ENCODE data around the gene SUFU. TPM values are rescaled to one million over a fixed set of nuclear protein-coding genes. Genes with fewer than 3 reads are reported as not detected.

The SUFU gene
- total RNA-seq, 2 experiments from 2014 or later, result 5.7 to 6.0 TPM

DNA sequence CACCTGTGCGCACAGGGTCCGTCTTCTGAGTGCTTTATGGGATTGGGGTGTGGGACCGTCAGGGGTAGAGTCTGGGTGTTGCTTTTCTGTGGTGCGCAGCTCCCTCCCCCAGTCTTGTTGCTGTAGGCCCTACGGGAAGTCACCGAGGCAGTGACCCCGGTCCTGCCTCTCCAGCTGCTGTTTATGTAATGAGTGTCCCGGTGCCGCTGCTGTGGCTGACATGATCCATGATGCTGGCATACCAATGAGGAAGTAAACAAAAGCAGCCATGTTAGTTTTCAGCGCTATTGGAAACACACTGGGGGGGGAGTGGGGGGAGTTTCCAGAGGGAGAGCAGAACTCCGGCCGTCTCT is 141.6 kb downstream of the SUFU start:
- Mint-ChIP-seq H3K9me3 (no peaks in the 10 kb centered on the region), H3K27ac (peak overlapping the region; percentile 96), H3K27me3 (no peaks in the 10 kb centered on the region), H3K36me3 (peaks cover 21% of the 10 kb centered on the region), H3K4me3 (peak overlapping the region; percentile 92), H3K4me1 (peaks cover 45% of the 10 kb centered on the region)
- DNase-seq, result peak; percentile 44

DNA sequence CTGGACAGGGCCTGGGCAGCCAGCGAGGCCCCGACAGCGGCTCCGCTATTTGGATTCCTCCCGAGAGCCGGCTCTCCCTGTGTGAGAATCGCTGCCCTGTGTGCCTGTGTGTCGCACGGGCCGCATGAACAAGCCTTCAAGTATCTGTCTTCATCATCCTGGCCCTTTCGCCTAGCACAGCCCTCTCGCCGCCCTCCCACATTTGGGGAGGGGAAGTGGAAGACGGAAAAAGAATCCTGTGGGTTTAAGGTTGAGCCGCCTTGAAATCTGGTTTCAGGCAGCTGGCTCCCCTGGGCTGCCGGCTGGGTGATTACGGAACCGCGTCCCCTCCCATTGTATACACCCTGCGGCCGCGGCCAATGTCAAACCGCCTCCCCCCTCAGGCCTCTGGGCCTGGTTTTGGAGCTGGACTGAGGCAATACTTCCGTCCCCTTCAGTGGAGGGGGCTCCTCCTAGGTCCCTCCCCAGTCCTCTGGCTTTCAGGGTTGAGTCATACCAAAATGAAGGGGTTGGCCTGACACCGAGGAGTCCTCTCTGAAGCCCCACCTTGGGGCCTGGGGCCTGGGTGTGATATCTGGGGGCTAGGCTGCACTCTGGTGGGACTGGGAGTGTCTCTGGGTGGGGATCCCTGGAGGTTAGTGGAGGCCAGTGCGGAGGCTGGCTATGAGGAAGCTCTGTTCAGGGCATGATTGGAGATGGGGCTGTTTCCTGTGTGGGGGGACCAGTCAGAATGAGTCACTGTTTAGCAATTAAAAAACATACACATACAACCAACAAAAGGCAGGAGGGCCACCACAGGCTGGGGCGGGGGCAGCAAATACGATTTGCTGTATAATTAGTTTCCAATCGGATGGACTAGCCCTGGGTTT is 142.2 kb downstream of the SUFU start:
- Mint-ChIP-seq H3K4me3 (peak overlapping the region; percentile 92), H3K36me3 (peaks cover 21% of the 10 kb centered on the region), H3K9me3 (no peaks in the 10 kb centered on the region), H3K27me3 (no peaks in the 10 kb centered on the region), H3K27ac (peak overlapping the region; percentile 96), H3K4me1 (peaks cover 51% of the 10 kb centered on the region)
- peak; percentile 87 for DNase-seq

DNA sequence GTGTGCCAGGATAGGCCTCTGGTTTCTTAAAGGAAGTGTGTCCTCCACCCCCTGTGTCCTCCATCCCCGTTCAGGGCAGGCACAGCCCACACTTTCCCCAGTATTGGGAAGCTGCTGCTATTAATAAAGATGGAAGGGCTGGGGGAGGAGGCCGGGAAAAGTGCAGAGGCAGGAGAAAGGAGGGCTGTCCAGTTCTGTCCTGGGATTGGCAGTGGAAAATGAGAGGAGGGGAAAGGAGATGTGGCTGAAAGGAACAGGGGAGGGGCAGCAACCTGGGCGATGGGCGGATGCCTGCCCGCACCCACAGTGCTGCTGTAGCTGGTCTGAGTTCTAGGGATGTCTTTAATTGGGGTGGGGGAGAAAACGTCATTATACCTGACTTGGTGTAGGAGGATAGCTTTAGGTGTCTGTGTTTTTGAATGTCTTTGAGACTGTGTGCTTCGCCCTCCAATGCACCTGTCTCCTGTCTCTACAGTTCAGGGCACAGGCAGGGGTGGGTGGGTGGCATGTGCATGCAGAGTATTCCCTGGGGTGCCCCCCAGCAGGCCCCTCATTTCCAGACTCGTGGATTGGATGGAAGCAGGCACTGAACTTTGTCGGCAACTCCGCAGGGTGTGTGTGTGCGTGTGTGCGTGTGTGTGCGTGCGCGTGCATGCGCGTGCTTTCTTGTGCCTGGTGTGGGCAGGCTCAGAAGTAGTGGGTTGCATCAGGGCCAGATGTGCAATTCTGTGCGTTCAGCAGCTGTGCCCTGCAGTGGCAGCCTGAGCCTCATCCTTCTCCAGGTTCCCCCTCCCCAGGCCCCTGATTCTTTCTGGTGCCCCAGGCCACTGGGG is 143.1 kb downstream of the SUFU start:
- Mint-ChIP-seq H3K36me3 (peaks cover 21% of the 10 kb centered on the region), H3K9me3 (no peaks in the 10 kb centered on the region), H3K4me3 (peak overlapping the region; percentile 92), H3K27ac (peak overlapping the region; percentile 96), H3K27me3 (no peaks in the 10 kb centered on the region), H3K4me1 (peaks cover 54% of the 10 kb centered on the region)
- DNase-seq, result peak; percentile 61

DNA sequence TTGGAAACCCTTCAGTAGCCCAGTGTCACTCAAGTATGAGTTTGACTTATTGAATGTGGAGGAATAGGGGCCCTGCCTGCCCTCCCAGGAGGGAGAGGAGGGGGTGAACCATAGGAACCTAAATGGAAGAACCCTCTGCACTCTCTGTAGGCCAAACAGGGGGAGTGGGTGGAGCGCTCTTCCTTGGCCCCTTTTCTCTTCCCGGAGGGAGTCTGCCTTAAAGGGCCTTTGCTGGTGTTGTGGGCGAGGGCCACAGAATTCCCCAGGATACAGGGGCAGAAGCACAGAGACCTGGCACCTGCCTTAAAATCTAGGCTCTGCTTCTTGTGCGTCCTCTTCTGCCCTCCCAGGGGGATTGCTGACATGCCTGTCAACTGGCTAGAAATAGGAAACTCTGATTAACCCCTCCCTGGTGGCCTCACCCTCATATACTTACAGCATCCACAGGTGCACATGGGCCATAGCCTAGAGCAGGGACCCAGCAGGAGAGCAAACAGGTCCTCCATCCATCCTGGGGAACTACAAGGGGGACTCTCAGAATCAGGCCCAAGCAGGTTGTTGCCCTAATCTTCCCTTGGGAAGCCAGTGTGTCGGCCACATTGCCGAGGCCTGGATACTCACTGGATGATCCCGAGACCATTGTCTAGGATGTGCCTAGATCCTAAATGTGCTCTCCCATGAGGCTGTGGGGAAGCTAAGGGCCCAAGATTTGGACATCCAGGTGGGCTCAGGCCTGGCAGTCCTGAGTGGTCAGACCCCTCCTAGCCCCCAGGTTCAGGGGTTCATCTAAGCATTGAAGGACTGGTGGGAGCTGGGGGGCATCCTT is 143.9 kb downstream of the SUFU start:
- Mint-ChIP-seq H3K4me3 (peak overlapping the region; percentile 92), H3K27me3 (no peaks in the 10 kb centered on the region), H3K36me3 (peaks cover 24% of the 10 kb centered on the region), H3K4me1 (peaks cover 62% of the 10 kb centered on the region), H3K9me3 (no peaks in the 10 kb centered on the region), H3K27ac (peak overlapping the region; percentile 96)
- DNase-seq, result peak; percentile 22

DNA sequence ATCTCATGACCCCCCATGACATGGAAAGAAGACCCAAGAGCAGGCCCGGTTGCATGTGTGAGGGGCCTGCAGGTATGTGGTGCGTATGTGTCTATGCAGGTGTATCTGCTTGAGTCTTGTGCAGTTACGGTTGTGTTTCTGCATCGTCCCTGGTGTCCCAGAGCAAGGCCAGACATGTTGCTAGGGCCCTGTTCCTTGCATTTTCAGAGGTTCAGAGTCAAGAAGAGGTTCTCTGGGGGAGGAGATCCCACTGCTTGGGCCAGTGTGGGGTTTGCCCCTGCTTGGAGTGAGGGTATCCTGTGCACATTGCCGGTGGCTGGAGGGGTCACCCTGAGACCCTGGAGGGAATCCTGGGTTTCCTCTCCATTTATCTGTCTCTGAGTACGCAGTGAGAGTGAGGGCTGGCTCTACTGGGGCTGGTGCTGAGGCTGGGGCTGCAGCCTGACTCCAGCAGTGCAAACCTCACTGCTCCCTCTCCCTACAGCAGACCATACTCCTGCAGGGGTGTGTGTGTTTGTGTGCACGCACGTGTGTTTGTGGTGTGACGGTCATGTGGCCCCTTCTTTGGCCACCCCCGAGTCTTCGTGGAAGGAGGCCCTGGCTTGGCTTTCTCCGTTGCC is 144.6 kb downstream of the SUFU start:
- peaks cover 69% of the 10 kb centered on the region for H3K4me1 Mint-ChIP-seq
- no peaks in the 10 kb centered on the region for H3K9me3 Mint-ChIP-seq

DNA sequence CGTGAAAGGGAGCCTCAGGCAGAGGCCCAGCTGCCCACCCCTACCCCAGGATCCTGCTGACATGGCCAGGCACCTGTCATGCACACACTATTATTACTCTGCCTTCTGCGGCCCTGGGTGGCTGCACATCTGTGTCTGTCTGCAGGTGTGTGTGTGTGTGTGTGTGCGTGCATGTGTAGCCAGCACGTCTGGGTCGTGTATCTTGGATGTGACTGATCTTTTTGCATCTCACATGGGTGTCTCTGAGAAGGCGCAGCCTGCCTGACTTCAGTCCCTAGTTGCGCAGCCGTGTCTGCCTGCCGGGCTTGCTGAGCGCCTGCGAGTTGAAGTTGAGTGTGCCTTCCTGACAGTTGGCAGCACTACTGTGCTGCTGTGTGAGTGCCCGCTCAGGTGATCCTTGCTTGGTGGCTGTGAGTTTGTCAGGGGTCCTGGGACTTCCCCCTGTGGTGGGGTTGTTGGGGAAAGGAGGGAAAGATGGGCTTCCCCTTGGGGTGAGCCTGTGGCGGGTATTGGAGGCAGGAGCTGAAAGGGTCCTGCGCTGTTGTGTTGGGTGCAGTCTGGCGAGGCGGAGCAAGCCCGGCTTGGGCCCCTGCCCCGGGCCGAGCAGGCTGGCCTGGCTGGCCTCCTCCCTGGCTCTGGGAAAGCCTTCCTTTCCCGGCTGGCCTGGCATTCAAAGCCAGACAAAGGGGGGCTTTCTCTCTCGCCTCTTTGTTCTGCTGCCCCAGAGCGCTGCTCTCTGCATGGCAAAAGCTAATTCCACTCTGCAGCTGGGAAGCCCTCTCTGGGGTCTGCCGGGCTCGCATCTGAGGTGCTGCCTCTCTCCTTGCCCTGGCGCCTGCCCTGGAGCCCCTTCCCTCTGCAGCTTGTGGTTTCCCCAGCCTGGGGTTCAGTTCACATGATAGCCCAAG is 145.4 kb downstream of the SUFU start:
- H3K4me3 Mint-ChIP-seq, result peak overlapping the region; percentile 92
- no peaks in the 10 kb centered on the region for H3K9me3 Mint-ChIP-seq
- no peaks in the 10 kb centered on the region for H3K27me3 Mint-ChIP-seq
- H3K4me1 Mint-ChIP-seq, result peaks cover 75% of the 10 kb centered on the region
- peaks cover 37% of the 10 kb centered on the region for H3K36me3 Mint-ChIP-seq
- peak overlapping the region; percentile 69 for H3K27ac Mint-ChIP-seq
- peak; percentile 56 for DNase-seq

More for the DNA sequence above, 144.6 kb downstream of the SUFU start:
- Mint-ChIP-seq H3K27me3 (no peaks in the 10 kb centered on the region), H3K36me3 (peaks cover 31% of the 10 kb centered on the region), H3K4me3 (peak overlapping the region; percentile 92), H3K27ac (peak overlapping the region; percentile 96)
- no peak for DNase-seq

DNA sequence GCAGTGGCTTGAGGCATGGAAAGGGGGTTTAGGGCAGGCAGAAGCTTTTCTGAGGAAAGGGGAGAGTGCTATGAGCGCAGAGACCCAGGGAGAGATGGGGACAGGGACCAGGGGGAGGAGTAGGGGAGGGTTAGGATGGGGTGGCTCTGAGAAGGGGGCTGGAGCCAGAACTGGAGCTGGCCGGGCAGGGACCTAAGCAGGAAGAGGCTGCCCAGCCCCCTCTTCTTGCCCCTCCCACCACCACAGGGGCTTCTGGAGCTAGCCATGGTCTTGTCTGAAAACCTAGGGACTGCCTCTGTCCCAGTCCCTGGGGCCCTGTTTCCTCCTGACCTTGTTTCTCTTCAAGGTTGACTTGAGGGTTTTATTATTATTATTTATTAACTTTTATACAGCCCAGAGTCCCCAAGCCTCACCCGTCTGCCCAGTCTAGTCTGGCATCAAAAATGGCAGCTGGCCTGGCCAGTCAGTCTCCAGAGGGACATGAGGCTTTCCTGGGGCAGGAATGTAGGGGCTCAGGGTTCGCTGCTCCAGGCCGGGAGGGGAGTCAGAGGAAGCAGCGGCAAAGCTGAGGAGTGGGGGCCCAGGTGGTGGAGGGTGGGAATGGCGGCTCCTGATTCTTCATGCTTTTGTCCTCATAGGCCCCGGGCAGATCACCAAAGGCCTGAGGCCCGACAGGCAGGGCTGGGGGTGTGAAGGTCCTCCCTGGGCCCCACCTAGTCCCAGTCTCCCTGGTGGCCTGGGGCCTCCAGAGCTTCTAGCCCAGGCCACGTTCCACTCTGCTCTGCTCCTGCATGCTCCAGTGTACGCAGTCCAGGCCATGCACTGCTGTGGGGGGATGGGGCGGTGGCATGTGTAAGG is 146.3 kb downstream of the SUFU start:
- H3K9me3 Mint-ChIP-seq, result no peaks in the 10 kb centered on the region
- H3K4me3 Mint-ChIP-seq, result peak overlapping the region; percentile 16
- H3K36me3 Mint-ChIP-seq, result peaks cover 37% of the 10 kb centered on the region
- DNase-seq, result no peak
- peak overlapping the region; percentile 91 for H3K27ac Mint-ChIP-seq
- H3K27me3 Mint-ChIP-seq, result no peaks in the 10 kb centered on the region
- peaks cover 78% of the 10 kb centered on the region for H3K4me1 Mint-ChIP-seq

DNA sequence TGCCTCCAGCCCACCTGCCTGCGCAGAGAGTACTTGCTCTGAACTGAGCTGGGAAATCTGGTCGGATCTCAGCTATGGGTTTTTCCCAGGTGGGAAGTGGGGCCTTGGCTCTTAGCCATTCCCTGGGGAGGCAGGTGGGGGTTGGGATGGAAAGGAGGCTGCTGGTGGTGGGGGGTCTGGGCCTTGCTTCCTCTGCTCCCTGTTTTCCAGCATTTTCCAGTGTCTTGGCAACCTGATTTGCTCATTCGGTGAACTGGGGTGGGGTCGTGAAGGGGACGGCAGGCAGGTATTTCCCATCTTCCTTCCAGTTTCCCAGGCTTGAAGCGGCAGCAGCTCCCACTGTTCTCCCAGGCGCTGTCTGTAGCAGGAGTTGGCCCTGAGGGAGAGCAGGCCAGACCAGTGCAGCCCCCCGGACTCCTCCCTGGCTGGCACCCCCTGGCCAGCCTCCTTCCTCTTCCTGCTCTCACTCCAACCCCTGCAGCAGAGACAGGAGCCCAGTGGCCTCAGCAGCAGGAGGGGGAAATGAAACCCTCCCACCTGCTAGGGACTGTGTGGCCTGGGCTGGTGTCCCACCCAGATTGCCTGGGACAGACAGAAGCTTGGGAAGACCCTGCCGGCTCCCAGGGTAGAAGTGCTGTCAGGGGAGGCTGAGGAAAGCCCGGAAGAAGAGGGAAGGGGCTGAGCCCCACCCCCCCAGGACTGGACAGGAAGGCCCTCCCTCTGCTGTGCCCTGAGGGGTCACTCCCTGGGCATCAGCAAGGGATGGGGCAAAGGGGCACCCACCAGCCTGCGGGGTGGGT is 147.1 kb downstream of the SUFU start:
- Mint-ChIP-seq H3K9me3 (no peaks in the 10 kb centered on the region), H3K27ac (peak overlapping the region; percentile 91), H3K4me3 (peak overlapping the region; percentile 37), H3K27me3 (no peaks in the 10 kb centered on the region), H3K4me1 (peaks cover 80% of the 10 kb centered on the region), H3K36me3 (peaks cover 37% of the 10 kb centered on the region)
- DNase-seq, result no peak

DNA sequence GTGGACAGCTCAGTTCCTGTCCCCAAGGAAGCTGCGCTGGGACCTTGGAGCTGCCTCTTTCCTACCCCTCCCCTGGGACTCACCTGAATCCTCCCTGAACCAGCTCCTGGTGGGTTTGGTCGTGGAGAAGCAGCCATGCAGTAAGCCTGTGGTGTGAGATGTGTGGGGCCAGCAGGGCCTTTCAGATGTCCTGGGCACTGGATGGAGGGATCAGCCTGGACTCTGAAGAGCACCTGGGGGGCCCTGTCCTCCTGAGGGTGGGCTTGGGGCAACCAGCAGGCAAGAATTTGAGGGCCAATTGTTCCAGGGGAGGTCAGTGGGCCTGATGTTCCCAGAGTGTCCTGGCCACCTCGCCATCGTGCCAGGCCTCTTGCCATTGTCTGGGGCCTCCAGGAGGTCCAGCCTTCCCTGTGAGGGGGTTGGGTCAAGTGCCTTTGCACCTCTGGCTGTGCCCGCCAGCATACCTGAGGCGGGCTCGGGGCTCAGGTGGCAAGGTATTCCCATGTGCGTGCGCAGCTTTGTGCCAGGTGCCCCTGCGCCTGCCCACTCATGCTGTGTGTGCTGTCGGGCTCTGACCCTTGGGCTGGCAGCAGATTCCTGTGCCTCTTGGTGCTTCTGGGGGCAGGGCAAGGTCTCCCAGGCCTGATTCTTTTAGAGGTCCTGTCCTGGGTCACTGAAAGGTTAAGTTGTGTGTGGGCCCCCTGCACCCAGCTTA is 147.8 kb downstream of the SUFU start:
- no peaks in the 10 kb centered on the region for H3K9me3 Mint-ChIP-seq
- H3K27me3 Mint-ChIP-seq, result no peaks in the 10 kb centered on the region
- peaks cover 34% of the 10 kb centered on the region for H3K36me3 Mint-ChIP-seq
- DNase-seq, result no peak
- H3K4me3 Mint-ChIP-seq, result peak overlapping the region; percentile 57
- peak overlapping the region; percentile 91 for H3K27ac Mint-ChIP-seq
- H3K4me1 Mint-ChIP-seq, result peaks cover 75% of the 10 kb centered on the region

DNA sequence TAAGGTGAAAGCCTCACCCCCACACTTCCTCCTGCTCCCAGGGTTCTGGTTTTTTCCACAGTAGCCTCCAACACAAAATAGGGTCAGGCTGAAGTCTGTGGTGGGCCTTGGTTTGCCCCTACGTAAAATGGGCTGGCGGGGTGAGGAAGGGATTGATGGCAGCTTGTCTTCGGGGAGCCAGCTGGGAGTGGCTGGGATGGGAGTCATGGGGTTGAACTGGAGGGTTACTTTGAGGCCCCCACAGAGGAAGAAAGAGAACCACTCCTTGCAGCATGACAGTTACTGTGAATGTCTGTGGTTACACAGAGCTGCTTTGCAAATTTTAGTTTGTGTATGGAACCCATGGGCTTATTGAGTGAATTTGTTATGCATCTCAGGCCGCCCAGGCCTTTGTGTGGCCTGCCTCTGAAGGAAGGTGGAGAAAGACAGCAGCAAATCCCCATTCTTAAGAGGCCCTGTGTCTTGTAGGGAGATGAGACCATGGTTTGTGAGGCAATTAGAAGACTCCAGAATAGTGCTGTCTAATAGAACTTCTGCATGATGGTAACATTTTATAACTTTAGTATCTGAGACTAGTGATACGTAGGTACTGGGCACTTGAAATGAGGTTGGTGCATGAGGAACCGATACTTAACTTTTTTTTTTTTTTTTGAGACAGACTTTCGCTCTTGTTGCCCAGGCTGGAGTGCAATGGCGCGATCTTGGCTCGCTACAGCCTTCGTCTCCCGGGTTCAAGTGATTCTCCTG is 148.6 kb downstream of the SUFU start:
- H3K27me3 Mint-ChIP-seq, result no peaks in the 10 kb centered on the region
- peak overlapping the region; percentile 57 for H3K4me3 Mint-ChIP-seq
- DNase-seq, result no peak
- H3K4me1 Mint-ChIP-seq, result peaks cover 68% of the 10 kb centered on the region
- H3K27ac Mint-ChIP-seq, result peak overlapping the region; percentile 91
- H3K36me3 Mint-ChIP-seq, result peaks cover 31% of the 10 kb centered on the region
- no peaks in the 10 kb centered on the region for H3K9me3 Mint-ChIP-seq

DNA sequence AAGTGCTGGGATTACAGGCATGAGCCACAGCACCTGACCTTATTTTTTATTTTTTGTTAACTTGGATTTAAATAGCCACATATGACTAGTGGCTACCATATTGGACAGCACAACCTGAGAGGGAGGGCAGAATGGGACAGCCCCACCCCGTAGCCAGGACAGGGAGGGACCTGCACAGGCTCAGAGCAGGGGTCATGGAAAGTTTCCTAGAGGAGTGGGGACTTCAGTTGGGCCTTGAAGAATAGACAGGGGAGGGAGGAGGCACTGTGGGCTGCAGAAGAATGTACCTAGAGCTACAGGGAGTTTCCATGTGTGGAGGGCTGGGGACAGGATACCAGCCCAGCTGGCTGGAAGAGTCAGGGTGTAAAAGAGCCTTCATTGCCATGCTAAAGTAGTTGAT is 149.3 kb downstream of the SUFU start:
- Mint-ChIP-seq H3K36me3 (peaks cover 32% of the 10 kb centered on the region), H3K4me3 (no peak overlapping the region), H3K4me1 (peaks cover 66% of the 10 kb centered on the region), H3K27ac (peak overlapping the region; percentile 75), H3K9me3 (no peaks in the 10 kb centered on the region), H3K27me3 (no peaks in the 10 kb centered on the region)
- no peak for DNase-seq

All from activated naive CD8-positive, alpha-beta T cell treated with anti-CD3 and anti-CD28 coated beads for 36 hours (primary cell).